Medulla oblongata (tissue), 1 donor: Measurements from ENCODE around the gene ZFP36L1.
A peak's percentile ranks its signal among the peaks of the same experiment; 100 is the strongest.
"Not testable (repeated sequence)": the region's sequence is repeated elsewhere in the genome, so short reads cannot be mapped to it uniquely, and the experiment has no call there.

ENCODE experiments used
- DNase-seq: peaks from one replicate; pipeline ENCODE4 v3.0.0-alpha.2; 2015; ENCODE audit errors: extremely low spot score

The ZFP36L1 gene

GRCh38 chr14:68763843-68764242 lies 29.0 kb downstream of the ZFP36L1 start:
- DNase-seq: not testable (repeated sequence)

GRCh38 chr14:68762953-68763764 lies 29.7 kb downstream of the ZFP36L1 start:
- DNase-seq: no peak

DNA sequence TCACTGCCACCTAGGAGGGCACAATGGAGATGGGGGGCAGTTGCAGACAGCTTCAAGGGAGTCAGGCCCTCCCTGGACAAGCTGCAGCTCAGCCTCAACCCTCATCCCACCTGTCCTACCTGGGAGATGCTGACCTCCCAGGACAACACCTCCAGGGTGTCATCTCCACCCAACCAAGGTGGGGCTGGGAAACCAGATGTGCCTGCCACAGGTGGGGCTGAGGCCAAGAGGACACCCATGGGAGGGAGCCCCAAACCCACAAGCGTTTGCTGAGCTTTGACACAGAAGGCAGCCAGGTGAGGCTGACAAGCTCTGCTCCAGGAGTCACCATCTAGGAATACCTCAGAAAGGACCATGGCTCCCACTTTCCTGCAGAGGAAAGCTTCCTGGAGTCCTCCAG lies 31.5 kb downstream of the ZFP36L1 start:
- no peak for DNase-seq

- DNase-seq: no peak
Measured at GRCh38 chr14:68760761-68761160, 32.1 kb downstream of the ZFP36L1 start.

- no peak for DNase-seq
Measured at GRCh38 chr14:68759937-68760336, 32.9 kb downstream of the ZFP36L1 start.

DNA sequence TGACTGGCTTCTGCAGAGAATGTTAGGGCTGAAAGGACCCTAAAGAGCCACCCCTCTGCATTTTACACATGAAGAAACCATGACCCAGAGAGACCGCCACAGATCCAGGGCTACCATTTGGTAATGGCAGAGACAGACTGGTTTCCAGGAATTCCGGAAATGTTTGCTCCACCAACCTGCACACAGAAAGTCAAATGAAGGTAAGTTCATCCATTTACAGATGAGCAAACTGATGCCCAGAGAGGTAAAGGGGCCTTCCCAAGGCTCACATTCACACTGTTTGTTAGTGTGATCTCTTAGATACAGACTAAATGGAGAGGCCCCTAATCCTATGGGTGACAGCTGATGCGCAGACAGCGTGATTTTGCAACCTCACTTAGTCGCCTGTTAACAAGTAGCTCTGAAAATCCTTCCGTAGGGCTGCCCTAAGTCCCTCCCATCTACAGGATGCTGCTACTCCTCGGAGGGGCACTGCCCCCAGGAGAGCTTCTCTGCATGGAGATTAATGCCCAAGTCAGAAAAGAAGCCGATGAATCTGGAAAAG lies 33.8 kb downstream of the ZFP36L1 start:
- DNase-seq: no peak

- DNase-seq: no peak
Measured at GRCh38 chr14:68758301-68758700, 34.6 kb downstream of the ZFP36L1 start.

DNA sequence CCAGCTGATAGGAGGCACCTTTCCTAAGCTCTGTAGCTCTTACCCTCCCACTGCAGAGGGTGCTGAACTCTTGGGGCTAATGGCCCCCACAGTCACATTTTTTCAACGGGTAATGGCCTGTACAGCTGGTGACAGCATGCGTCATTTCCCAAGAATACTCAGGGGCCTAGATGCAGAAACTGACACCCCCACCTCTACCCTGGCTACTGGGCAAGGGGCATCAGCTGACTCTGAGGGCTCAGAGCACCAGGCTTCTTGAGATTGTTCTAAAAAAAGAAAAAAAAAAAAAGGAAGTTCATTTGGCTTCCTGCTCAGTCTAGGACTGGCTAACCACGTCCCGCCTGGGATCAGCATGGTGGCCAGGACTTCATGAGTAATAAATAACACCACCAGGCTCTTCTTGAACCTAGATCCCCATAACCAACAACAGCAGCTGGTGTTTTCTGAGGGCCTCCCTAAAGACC lies 35.2 kb downstream of the ZFP36L1 start:
- DNase-seq: peak; percentile 85

- no peak for DNase-seq
Measured at GRCh38 chr14:68756734-68757133, 36.1 kb downstream of the ZFP36L1 start.

DNA sequence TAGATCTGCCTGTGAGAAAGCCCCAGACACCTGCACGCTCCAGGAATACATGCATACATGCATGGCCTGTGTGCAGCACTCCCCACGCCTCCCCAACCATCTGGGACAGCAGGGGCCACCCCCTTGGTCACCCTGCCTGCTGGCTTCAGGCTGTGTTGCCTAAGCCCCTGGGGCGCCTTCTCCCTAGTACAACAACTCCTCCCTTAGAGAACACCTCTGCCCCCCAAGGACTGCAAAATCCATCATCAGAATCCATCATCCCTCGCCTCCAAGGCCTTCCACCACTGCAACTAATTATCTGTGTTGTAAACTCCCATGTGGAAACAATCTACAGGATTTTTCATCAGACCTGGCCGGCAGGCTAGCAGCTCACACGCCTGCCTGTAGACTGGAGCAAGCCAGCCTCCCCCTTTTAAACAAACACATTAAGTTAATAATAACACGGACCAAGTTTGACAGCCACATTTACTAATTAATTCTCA lies 36.8 kb downstream of the ZFP36L1 start:
- no peak for DNase-seq

- DNase-seq: no peak
Measured at GRCh38 chr14:68755016-68755353, 37.9 kb downstream of the ZFP36L1 start.

DNA sequence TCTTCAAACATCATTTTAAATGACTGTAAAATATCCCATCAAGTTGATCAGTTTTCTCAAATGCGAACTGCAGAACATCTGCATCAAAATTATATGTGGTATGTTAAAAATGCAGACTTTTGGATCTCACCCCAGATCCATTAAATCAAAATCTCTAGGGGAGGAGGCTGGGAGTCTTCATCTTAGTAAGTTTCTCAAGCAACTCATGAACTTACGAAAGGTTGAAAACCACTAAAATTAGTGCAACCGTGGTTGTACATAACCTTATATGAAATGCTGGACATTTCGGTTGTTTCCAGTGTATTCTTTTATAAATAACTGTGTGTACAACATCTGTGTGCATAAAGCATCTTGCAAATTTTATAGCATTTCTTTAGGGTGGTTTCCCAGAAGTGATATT lies 39.2 kb downstream of the ZFP36L1 start:
- no peak for DNase-seq

GRCh38 chr14:68752271-68753006 lies 40.4 kb downstream of the ZFP36L1 start:
- no peak for DNase-seq

DNA sequence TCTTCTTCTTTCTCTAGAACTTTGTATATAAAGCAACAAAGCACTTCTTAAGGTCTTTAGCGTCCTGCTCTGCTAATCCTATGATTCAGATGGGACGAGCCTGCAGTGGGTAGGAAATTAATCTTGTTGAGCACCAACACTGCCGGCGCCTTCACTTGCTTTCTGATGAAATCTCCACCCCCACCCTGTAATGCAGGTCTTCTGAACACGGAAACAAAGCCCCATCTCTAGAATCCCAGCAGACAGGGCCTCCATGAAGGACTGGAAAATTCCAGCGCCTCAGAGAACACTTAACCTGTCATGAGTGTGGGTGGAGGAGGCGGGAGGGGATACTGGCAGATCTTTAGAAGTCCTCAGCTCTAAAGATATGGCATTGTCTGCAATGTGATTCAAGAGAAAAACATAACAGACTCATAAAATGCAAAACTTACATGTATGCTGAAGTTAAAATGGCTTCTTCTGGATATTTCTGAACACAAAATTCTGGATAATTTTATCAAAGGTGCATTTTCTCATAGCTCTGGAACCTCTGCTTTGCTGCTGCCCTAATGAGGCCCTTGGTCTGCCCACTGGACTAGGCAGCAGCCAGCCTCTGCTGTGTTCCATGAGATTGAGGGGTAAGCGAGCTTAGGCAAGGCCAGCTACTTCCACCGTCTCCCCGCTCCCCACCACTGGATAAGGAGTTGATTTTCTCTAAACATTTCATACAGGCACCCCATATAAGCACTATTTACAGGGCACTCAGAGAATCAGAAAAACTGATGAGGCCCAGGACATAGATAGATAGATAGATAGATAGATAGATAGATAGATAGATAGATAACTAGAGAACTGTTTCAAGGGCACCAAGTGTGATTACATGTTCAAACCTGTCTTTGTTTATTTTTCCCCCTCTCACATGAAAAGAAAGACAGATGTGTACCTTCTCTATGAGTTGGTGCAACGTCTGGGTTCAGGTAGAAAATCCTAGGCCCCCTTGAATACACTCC lies 43.1 kb downstream of the ZFP36L1 start:
- no peak for DNase-seq

DNA sequence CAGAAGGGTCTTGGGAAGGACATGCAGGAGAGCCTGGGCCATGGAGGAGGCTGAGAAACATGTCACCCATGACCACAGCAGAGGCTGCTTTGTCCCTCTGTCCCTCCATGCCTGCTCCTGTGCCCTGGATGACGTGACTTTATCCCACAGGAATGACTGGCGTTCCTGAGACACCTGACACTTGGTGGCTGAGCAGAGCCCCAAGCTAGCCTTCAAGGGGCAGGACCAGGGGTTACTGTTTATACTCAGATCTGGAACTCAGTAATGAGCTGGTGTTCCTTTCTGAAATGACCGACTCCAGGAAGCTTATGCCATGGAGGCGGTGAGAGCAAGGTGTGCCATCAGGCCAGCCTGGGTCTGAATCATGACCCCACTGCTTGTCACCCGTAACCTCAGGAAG lies 44.2 kb downstream of the ZFP36L1 start:
- DNase-seq: no peak

GRCh38 chr14:68748260-68748659 lies 44.6 kb downstream of the ZFP36L1 start:
- no peak for DNase-seq

DNA sequence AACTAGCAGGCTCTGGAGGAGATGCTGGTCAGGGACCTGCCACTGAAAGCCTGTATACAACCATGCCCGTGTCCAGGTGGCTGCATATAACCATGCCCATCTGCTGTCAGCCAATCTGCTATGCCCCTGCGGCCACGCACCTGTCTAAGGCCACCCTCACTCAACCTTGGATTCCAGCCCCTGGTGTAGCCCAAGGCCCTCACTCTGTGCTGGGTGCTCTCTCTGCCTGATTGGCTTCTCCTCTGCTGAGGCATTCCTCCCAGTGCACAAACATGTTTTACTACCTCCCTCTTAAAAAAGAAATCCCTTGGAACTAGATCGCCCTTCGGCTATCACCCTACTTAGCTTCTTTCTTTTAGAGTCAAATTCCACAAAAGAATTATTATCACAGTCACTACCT lies 45.5 kb downstream of the ZFP36L1 start:
- no peak for DNase-seq

- DNase-seq: no peak
Measured at GRCh38 chr14:68744613-68745012, 48.3 kb downstream of the ZFP36L1 start.

GRCh38 chr14:68741839-68742470 lies 50.9 kb downstream of the ZFP36L1 start:
- peak; percentile 90 for DNase-seq

DNA sequence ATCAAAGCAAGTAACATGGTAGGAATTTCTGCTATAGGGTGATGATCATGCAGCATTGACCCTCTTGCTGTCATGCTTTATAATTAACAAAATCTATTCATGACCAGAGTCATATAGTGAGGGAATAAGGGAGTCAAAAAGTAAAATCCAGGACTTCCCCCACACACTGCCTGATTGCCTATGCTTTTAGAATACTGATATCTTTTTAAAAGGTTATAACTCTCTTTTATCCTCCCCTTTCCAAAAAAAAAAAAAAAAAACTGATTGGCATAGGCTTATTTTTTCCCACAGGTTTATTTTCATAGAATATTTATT lies 51.4 kb downstream of the ZFP36L1 start:
- DNase-seq: no peak

- DNase-seq: no peak
Measured at GRCh38 chr14:68740788-68741476, 51.9 kb downstream of the ZFP36L1 start.
